Stimulated activated CD8-positive, alpha-beta memory T cell treated with anti-CD3 and anti-CD28 coated beads, Interleukin-7, amount 100 ng/mL, for 1 hour (primary cell): ENCODE data around the gene ELAVL3.
"Not testable (repeated sequence)": the region's sequence is repeated elsewhere in the genome, so short reads cannot be mapped to it uniquely, and the experiment has no call there.

Experiments
- DNase-seq, 2 donors: peaks; one replicate each; pipeline ENCODE4 v3.0.0-alpha.2; 2020; ENCODE audit warnings: low read depth in 2 of 2

The ELAVL3 gene

DNA sequence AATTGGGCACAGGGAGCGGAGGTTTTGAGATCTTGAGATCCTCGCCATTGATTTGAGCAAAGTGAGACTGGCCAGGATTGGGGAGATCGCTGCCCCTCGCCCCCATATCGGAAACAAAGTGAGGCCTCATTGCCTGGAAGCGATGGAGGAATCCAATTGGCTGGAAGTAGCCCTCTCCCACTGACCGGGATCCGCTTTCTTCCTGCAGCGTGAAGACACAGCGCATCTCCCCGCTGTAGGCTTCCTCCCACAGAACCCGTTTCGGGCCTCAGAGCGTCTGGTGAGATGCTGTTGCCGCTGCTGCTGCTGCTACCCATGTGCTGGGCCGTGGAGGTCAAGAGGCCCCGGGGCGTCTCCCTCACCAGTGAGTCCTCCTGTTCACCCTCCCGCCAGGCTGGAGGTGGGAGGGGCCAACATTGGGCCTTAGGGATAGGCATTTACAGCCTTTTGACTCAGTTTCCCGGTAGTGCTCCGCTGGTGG lies 45.0 kb downstream of the ELAVL3 start:
- DNase-seq: no peak

DNA sequence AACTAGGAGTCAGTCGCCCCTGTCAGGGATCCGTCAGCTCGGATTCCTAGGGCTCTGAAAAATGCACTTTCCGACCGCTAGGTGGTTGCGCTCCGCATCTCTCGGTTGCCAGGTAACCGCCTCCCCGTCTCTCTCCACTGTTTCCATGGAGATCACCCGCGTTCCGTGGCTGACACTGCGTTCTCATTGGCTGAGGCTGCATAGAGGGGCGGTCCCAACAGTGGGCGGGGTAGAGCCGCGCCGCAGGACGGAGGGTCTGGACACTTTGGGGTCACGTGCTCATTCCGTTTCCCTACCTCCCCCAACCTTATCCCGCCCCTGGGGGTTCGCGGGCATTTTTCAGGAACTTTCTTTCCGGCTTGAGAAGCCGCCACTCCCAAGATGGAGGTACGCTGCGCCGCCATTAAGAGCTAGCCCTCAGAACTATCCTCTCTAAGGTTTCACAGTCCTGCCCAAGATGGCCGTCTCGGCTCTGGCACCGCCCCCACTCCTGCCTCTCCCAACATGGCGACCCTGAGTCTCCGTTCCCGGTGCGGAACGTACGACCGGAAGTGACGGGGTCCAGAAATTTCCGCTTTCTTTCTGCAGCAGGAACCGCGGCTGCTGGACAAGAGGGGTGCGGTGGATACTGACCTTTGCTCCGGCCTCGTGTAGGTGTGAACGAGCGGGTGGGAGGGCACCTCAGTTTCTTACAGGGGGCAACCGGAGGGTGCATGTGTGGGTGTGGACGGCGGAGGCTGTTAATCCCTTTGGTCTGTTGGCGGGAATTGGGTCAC lies 45.6 kb downstream of the ELAVL3 start, which contains the start of the genes ODAD3 and PRKCSH:
TSS of gene ODAD3 (minus strand) at position 65 of the 776 bp plus-strand sequence. CDS start 105 bp downstream, outside the sequence.
TSS of gene PRKCSH (plus strand) at position 579 of the 776 bp plus-strand sequence. CDS start 483 bp downstream, outside the sequence.
- peak; percentile 95 to 97 for DNase-seq

DNA sequence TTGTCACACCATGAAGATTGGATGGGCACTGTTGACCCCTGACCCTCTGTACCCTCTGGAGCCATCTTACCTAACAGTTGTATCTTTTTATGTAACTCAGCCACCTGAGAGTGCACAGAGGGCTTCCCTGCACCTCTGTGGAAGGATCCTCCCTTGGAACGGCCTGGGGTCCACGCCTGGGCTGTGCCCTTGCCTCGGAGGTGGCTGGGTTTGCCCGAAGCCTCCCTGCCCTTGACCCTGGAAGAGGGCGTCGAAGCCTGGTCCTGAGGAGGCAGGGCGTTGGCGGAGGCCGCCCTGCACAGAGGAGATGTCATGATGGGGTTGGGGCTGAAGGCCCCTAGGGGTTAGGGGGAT lies 46.2 kb downstream of the ELAVL3 start:
- DNase-seq: no peak

DNA sequence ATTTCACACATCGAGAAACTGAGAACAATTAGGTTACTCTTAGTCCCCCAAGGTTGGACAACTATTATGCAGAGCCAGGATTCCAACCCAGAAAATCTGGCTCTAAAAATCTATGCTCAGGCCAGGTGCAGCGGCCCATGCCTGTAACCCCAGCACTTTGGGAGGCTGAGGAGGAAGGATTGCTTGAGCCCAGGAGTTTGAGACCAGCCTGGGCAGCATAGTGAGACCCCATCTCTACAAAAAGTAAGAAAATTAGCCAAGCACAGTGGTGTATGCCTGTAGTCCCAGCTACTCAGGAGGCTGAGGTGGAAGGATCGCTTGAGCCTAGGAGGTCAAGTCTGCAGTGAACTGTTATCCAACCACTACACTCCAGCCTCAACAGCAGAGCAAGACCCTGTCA lies 47.3 kb downstream of the ELAVL3 start:
- not testable (repeated sequence) for DNase-seq

DNA sequence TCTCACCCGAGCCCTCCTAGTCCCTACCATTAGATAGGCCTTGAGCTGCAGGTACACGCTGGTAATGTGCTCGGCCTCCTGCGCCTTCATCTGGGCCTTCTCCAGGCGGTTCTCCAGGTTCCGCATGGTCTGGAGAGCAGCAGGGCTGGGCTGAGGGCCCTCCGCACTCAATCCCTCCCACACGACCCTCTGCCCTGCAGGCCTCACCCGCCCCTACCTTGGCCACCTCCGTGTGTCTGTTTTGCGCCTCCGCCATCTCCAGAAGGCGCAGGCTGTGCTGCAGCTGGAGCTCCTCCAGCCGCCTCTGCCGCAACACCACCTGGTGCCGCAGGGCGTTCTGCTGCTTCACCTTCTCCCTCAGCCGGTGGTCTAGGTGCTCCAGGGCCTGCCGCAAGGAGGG lies 54.2 kb downstream of the ELAVL3 start:
- DNase-seq: no peak

DNA sequence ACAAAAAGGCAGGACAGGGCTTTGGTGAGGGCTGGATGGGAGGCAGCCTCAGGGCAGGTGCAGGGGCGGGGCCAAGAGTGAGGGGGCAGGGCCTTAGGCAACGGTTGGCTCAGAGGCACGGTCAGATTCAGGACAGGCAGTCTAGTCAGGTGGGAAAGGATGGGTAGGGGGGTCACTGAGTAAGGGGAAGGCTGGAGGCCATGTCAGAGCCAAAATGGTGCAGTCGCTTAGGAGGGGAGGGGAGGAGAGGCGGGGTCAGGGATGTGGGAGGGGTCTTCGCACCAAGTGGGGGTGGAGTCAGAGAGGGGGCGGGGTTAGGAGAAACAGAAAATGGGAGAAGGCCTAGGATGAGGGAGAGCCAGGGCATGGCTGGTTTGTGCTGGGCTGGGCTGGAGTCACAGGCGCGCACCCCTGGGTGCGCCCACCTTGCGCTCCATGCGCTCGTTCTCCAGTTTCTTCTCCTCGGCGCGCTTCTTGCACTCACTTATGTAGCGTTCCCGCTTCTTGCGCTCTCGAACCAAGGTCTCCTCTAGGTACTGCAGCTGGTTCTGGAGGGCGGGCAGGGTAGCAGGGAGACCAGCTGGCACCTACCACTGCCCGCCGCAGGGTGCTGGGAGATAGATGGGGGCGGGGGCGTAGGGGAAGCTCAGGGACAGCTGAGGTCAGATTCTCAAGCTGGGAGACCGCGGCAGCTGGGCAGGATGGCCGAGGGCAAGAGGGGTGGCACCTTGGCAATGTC lies 55.0 kb downstream of the ELAVL3 start:
- no peak for DNase-seq

DNA sequence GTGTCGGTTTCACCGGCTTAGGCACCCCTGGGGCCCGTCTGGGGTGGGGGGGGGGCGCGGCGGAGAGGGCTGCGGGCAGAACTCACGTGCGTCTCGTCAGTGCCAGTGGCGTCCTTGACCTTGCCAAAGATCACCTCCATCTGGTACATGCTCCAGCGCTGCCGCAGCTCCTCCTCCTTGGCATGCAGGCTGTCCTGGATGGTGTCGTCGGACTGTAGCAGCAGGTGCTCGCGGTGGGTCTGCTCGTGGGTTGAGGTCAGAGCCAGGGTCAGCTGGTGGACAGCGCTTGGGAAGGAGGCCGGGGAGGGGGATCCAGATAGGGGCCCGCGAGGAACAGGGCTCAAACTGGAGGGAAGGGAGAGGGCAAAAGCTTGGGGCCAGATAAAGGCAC lies 57.1 kb downstream of the ELAVL3 start:
- no peak for DNase-seq

DNA sequence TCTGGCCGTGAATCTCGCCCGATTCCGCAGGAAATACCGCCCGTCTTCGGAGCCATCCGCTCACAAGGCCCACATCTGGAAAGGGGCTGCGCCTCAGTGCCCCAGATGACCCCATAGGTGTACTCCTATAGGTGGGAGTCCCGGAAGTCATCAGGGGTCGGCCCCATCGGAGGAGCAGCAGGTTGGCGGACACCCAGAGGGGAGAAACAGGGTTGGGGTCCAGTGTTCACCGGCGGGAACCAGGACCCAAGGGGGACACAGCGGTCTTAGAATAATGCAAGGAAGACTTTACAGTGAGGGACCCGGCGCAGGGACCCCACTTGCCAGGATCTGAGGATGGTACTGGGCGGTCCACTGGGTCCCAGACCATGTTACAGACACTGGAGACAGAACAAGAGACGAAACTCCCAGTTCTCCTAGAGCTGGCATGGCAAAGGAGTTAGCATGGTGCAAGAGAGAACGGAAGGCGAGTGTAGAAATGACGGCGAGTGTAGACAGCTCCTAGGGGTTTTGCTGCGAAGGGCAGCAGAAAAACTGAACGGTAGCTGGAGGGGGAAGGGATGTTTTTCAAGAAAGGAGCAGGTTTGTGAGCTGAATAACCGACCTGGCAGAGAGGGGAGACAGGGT lies 57.6 kb downstream of the ELAVL3 start:
- no peak for DNase-seq

DNA sequence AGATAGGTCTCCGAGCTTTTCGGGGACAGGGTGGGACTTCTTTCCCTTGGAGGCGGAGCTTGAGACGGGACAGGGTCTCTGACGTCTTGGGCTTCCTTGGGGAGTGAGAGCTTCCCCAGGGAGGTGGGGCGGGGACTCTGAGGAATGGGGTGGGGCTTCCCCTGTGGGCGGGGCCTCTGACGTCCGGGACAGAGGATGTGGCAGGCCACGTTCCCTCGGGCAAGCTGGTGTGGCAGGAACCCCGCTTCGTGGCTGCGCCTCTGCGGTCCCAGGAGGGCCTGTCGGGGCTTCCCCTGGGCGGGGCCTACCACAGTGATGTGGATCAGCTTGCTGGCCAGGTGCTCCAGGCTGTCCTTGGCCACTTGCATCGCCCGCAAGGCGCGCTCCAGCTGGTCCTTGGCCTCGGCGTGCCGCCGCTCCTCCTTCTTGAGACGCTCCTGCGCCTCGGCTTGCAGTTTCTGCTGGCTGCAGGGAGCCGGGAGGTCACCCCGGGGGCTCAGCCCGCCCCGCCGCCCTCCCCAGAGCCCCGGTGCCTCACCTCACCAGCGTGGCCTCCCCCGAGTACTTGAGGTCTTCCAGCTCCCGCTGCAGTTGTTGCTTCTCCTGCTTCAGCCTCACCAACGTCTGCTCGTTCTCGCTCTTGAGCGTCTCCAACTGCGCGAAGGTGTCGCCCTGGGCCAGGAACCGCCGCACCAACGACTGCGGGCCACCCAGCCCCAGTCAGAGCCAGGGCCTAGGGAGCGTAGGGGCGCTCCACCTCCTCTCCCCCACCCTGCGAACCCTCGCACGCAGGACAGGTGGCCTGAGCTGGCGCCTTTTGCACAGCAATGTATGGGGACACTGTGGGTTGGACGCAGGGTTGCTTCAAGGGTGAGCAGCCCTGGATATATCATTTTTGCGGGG lies 58.4 kb downstream of the ELAVL3 start:
- DNase-seq: peak in 1 of 2 donors; percentile 28

DNA sequence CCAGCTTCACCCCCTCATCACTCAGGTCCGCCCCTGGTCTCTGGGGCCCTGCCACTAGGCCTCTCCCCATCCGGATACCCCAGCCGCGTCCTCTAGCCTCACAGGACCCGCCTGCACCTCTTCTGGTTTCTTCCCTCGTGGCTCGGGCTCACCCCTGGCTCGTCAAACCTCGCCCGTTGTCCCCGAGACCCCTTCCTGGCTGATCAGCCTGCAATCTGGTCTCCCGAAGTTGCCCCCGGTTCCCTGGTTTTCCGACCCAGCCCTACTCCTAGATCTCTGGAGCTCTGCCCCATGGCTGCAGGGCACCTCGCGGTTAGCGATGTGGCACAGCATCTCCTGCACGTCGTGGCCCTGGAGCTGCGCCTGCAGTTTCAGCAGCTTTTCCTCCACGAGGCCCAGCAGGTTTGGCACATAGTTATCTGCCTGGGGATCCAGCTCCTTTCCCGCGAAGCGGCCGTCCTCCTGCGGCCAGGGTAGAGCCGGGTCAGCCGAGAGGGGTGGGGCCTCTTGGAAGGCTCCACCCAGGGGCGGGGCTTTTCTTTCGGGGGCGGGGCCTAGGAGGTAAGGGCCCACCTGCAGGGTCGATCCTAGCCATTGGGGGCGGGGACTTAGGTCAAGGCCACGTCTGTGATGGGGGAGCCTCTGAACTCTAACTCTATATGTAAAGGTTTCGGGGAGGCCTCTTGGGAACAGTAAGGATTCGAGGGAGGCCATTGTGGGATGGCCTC lies 59.3 kb downstream of the ELAVL3 start:
- no peak for DNase-seq

DNA sequence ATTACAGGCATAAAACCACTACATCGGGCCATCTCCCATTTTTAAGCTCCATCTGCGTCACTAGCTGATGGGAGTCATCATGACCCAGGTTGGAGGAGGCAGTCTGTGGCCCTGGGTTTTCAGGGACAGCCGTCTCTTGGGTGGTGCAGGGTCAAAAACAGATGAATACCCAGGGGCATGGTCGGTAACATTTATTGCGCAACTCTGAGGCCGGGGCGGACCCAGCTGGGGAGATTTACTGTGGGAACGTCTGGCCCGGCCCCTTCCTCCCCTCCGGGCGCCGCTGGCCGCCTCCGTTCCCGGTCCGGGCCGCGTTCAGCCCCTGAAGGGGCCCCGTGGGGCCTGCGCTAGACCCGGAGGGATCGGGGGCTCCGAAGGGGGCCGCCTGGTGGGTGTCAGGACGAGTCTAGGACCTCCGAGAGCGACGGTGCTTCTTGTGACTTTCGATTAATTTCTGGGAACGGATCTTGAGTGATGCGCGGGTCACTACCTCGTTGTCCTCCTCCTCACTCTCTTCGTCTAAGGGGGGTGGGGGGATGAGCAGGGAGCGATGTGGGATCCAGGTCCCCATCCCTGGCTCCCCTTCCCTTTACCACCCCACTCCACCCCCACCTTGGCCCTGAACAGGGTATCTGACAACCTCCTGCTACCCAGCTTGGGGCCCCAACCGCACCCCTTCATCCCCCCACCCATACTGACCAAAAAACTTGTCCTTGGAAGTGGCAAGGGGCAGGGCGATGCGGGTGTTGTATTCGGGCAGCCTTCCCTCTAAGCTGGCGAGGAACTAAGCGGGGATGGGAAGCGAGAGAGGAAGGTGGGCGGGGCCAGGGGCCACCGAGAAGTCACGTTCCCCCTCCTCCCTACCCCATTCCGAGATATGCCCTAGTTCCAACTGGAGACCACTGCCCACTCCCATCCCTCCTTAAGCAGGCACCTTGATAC lies 60.1 kb downstream of the ELAVL3 start:
- DNase-seq: no peak

DNA sequence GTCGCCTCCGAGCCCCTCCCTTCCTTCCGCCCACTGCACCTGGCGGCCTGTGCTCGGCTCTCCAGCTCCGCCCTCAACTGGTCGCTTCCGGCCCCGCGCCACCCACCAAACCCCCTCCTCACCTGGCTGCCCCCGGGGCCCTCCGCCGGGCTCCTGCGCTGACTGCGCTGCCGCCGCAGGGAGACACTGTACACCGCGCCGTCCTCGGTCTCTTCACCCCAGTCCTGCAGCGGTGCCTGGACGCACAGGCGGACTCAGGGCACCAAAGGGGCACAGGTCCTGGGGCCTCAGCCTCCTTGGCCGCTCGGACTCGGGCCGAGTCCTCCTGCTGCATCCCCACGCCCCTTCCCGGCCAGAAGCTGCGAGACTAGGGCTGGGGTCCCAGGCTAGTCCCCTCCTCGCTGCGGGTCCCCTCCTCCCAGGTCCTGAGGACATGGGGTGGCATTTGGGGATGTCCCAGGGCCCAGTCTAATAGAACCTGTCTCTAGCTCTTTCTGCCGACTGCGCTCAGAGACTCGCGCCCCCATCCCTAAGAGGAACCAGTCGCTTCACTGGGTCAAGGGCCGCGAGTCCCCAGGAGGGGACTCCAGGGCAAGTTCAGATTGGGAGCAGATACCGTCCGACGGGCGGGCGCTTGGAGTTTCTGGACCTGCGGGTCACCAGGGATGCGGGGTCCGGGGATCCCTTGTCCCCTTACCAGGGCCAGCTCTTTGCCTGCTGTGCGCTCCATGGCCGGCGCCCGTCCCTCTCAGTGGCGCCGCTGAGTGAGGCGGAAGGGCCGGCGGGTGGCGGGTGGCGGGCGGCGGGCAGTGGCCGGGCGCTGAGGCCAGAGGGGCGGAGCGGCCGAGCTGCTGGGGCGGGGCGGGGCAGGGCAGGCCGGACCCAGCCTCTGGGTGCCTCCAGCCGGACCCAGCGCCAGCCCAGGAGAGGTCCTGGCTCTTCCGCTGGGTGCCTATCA lies 62.0 kb downstream of the ELAVL3 start, which contains the start of gene RGL3:
TSS of gene RGL3 (minus strand) at position 766 of the 958 bp plus-strand sequence. CDS start at position 730, 36 bp downstream.
- DNase-seq: no peak

DNA sequence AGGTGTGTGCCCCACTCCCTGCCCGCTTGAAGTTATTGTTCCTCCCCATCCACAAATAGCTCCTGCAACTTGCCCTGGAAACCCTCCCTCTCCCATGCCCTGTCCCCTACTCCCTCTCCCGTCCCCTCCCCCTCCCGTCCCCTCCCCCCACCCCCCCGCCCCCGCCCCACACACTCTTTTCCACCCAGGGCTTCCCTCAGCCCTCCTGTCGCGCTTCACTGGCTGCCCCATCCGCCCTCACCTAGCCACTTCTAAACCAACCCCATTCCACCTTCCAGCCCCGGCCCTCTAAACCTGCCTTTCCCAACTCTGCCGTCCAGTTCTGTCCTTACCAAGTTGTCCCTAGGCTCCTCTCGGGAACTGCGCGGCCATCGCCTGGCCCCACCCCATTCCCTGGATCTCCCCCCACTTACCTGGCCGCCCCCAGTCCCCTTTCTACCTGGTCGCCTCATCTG lies 62.7 kb downstream of the ELAVL3 start:
- DNase-seq: no peak

DNA sequence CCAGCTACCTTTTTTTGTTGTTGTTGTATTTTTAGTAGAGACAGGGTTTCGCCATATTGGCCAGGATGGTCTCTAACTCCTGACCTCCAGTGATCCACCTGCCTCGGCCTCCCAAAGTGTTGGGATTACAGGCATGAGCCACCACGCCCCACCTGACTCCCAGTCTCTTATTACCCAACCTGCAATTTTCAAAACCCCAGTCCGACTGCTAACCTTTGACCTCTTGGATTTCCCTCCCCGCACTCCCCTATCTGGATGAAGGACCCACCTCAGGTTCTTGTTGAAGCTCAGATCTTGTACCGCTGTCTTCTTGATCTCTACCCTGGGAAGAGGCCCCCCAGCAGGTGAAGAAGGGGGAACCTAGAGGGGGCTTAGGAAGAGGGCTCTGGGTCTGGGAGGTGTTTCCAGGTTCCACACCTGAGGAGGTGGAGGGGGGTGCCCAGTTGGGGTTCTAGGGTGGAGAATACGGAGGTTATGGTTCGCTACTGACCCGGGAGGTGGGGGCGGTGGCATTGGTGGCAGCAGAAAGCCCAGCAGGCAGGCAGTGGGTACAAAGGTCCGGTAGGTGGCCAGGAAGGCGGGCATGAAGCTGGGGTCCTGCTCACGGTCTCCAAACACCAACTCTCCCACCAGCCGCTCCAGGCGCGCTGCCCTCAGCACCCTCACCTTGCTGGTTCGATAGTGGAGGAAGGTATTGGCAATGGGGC lies 64.3 kb downstream of the ELAVL3 start:
- DNase-seq: no peak

DNA sequence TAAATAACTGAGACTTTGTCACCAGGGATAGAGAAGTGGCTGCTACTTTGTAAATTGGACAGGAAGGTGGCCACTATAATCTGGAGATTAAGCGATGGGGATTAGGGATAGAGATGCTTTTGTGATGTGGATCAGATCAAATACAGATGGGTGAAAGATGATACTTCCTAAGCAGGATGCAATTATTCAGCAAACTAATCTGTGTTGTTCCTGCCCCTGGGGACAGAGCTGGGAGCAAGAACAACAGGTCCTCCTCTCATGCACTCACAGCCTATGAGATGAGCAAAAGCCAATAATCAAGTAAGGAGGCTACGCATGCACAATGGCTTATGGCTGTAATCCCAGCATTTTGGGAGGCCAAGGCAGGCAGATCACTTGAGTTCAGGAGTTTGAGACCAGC lies 66.3 kb downstream of the ELAVL3 start:
- no peak for DNase-seq

DNA sequence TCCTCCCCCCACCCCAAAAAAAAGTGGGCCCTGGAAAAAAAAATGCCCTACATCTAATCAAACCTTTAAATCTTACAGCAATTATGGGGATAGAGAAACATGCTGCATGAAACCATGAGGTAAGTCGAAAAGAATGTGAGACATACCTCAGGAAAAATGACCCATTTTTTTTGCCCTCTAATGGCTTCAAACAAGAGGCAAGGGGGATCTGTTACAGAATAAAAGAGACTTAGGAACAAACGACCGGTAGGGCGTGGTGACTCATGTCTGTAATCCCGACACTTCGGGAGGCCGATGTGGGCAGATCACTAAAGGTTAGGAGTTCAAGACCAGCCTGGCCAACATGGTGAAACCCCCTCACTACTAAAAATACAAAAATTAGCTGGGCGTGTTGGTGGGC lies 70.2 kb downstream of the ELAVL3 start:
- no peak for DNase-seq

DNA sequence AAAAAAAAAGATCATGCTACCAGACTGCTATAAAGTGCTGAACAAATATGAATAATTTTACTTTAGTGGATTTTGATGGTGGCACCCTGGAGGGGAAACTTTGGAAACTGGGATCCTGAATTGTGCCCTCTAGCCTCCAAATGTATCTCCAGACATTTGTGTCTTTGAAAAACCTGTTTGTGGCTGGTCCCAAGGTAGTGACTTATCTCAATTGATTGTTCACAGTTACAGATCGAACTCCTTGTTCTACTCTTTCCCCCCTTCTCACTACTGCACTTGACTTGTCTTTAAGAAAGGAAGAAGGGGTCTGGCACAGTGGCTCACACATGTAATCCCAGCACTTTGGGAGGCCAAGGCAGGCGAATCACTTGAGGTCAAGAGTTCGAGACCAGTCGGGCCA lies 72.3 kb downstream of the ELAVL3 start:
- DNase-seq: no peak
